IMR-90 (cell line): ENCODE data around the gene ZNF426. TPM values are rescaled to one million over a fixed set of nuclear protein-coding genes. Genes with fewer than 3 reads are reported as not detected.

Experiments
- ATAC-seq: fragments of 200-7000 bp; cut with Tn5 transposase; 2 replicates; pipeline ENCODE4 v1.9.1; 2020; ENCODE audit warnings: low read depth, mild to moderate bottlenecking, moderate library complexity
- BruUV-seq: library from RNA; stranded (reverse); fragments of 400-500 nt; replicated peaks from 2 replicates; lab custom pipeline; 2021; lab: Mats Ljungman, UMichigan
- CTCF ChIA-PET: fragments of 300-600 bp; formaldehyde crosslinking; extraction: SDS; loops from one replicate; lab custom pipeline; 2021; ENCODE audit warnings: antibody characterized with exemption; lab: Yijun Ruan, JAX
- POLR2A ChIA-PET: fragments of 300-600 bp; sonication (Branson Sonifier 250); formaldehyde crosslinking; loops from one replicate; lab custom pipeline; 2022; ENCODE audit warnings: antibody characterized with exemption; ENCODE audit not compliant: unreplicated experiment; lab: Charles Lee
- DNase-seq: peaks from one replicate; pipeline ENCODE4 v3.0.0; 2013
- H2AFZ ChIP-seq: replicated peaks from 2 replicates; pipeline ENCODE3; 2013; ENCODE audit warnings: low read length, mild to moderate bottlenecking; ENCODE audit not compliant: poor library complexity
- H2AK5ac ChIP-seq: 2 replicates; pipeline ENCODE4 v1.6.1; 2013; ENCODE audit warnings: low read depth, low read length, inconsistent platforms
- H2AK9ac ChIP-seq: replicated peaks from 2 replicates; pipeline ENCODE3; 2013; ENCODE audit warnings: mild to moderate bottlenecking, low read depth, low read length, moderate library complexity; ENCODE audit not compliant: poor library complexity
- H2BK120ac ChIP-seq: 2 replicates; pipeline ENCODE4 v1.6.1; 2013; ENCODE audit warnings: low read depth, low read length, inconsistent platforms
- H2BK15ac ChIP-seq: 3 replicates; pipeline ENCODE4 v1.6.1; 2013; ENCODE audit warnings: low read depth, low read length, inconsistent platforms
- H2BK20ac ChIP-seq: 2 replicates; pipeline ENCODE4 v1.6.1; 2013; ENCODE audit warnings: low read depth, mild to moderate bottlenecking, inconsistent platforms, low read length, moderate library complexity
- H2BK5ac ChIP-seq: 2 replicates; pipeline ENCODE4 v1.6.1; 2013; ENCODE audit warnings: mild to moderate bottlenecking, low read depth, low read length, inconsistent platforms; ENCODE audit not compliant: poor library complexity, severe bottlenecking
- H3K14ac ChIP-seq: replicated peaks from 2 replicates; pipeline ENCODE4 v1.6.1; 2013; ENCODE audit warnings: low read depth, low read length, inconsistent platforms
- H3K18ac ChIP-seq: 2 replicates; pipeline ENCODE4 v1.6.1; 2013; ENCODE audit warnings: low read depth, low read length, control low read depth
- H3K23ac ChIP-seq: 2 replicates; pipeline ENCODE4 v1.6.1; 2013; ENCODE audit warnings: low read depth, low read length, inconsistent platforms
- H3K27ac ChIP-seq: 2 replicates; pipeline ENCODE4 v1.5.1; 2013; ENCODE audit warnings: mild to moderate bottlenecking, control low read depth, low read length; ENCODE audit not compliant: insufficient read depth
- H3K27me3 ChIP-seq: 2 replicates; pipeline ENCODE4 v1.6.1; 2013; ENCODE audit warnings: low read length; ENCODE audit not compliant: control insufficient read depth, insufficient read depth
- H3K36me3 ChIP-seq: 2 replicates; pipeline ENCODE4 v1.6.1; 2013; ENCODE audit warnings: low read length, mixed read lengths; ENCODE audit not compliant: control insufficient read depth, insufficient read depth
- H3K4ac ChIP-seq: 2 replicates; pipeline ENCODE4 v1.6.1; 2013; ENCODE audit warnings: low read depth, low read length, inconsistent platforms
- H3K4me1 ChIP-seq: 2 replicates; pipeline ENCODE4 v1.6.1; 2013; ENCODE audit warnings: low read length, mixed read lengths; ENCODE audit not compliant: control insufficient read depth, insufficient read depth
- H3K4me2 ChIP-seq: 2 replicates; pipeline ENCODE4 v1.6.1; 2013; ENCODE audit warnings: low read depth, mild to moderate bottlenecking, control low read depth, low read length, moderate library complexity
- H3K4me3 ChIP-seq: 2 replicates; pipeline ENCODE4 v1.5.1; 2013; ENCODE audit warnings: low read depth, mild to moderate bottlenecking, control low read depth, low read length, moderate library complexity; ENCODE audit not compliant: insufficient read depth
- H3K56ac ChIP-seq: 2 replicates; pipeline ENCODE4 v1.6.1; 2013; ENCODE audit warnings: low read length, inconsistent platforms; ENCODE audit not compliant: insufficient read depth; ENCODE audit errors: extremely low read depth
- H3K79me1 ChIP-seq, 2 experiments: 2 replicates each; pipeline ENCODE4 v1.6.1; 2013; ENCODE audit warnings: low read length in 2 of 2, inconsistent platforms in 1 of 2, low read depth in 1 of 2
- H3K9ac ChIP-seq: 2 replicates; pipeline ENCODE4 v1.6.1; 2013; ENCODE audit warnings: low read depth, low read length, control low read depth
- H3K9me1 ChIP-seq: 2 replicates; pipeline ENCODE4 v1.6.1; 2013; ENCODE audit warnings: low read length, inconsistent platforms; ENCODE audit not compliant: insufficient read depth
- H3K9me3 ChIP-seq: 2 replicates; pipeline ENCODE4 v1.6.1; 2013; ENCODE audit warnings: low read length; ENCODE audit not compliant: control insufficient read depth, insufficient read depth
- H4K20me1 ChIP-seq: 2 replicates; pipeline ENCODE4 v1.6.1; 2013; ENCODE audit warnings: low read length, inconsistent platforms; ENCODE audit not compliant: insufficient read depth
- H4K5ac ChIP-seq: 2 replicates; pipeline ENCODE4 v1.6.1; 2013; ENCODE audit warnings: mild to moderate bottlenecking, low read depth, low read length, control low read depth
- H4K8ac ChIP-seq, 2 experiments: 2 replicates each; pipeline ENCODE4 v1.6.1; 2013; ENCODE audit warnings: low read depth in 2 of 2, low read length in 2 of 2, control low read depth in 1 of 2, inconsistent platforms in 1 of 2
- H4K91ac ChIP-seq: 2 replicates; pipeline ENCODE4 v1.6.1; 2013; ENCODE audit warnings: low read depth, low read length, inconsistent platforms; ENCODE audit not compliant: insufficient read depth
- CEBPB ChIP-seq: IDR thresholded peaks from 2 replicates; pipeline ENCODE4 v1.6.1; 2012; ENCODE audit warnings: low read depth, low read length, improper control_type of control experiment
- CHD1 ChIP-seq: IDR thresholded peaks from 2 replicates; pipeline ENCODE4 v1.6.1; 2012; ENCODE audit warnings: low read depth, low read length, improper control_type of control experiment
- FOS ChIP-seq: fragments of 150-350 bp; IDR thresholded peaks from 2 replicates; pipeline ENCODE4 v1.6.1; 2016; ENCODE audit warnings: low read depth, low read length
- MAFK ChIP-seq: IDR thresholded peaks from 2 replicates; pipeline ENCODE4 v1.6.1; 2012; ENCODE audit warnings: low read depth, low read length, improper control_type of control experiment
- MAZ ChIP-seq: IDR thresholded peaks from 2 replicates; pipeline ENCODE4 v1.6.1; 2012; ENCODE audit warnings: low read depth, mild to moderate bottlenecking, low read length, improper control_type of control experiment, moderate library complexity, borderline replicate concordance
- MXI1 ChIP-seq: IDR thresholded peaks from 2 replicates; pipeline ENCODE4 v1.6.1; 2012; ENCODE audit warnings: low read depth, mild to moderate bottlenecking, low read length, moderate library complexity, borderline replicate concordance
- NFE2L2 ChIP-seq: fragments of 150-350 bp; IDR thresholded peaks from 2 replicates; pipeline ENCODE4 v1.6.1; 2016; ENCODE audit warnings: low read depth, mild to moderate bottlenecking, low read length
- RAD21 ChIP-seq: IDR thresholded peaks from 2 replicates; pipeline ENCODE4 v1.6.1; 2012; ENCODE audit warnings: low read length, improper control_type of control experiment
- RCOR1 ChIP-seq: IDR thresholded peaks from 2 replicates; pipeline ENCODE4 v1.6.1; 2012; ENCODE audit warnings: mild to moderate bottlenecking, low read length, improper control_type of control experiment; ENCODE audit not compliant: insufficient replicate concordance
- RFX5 ChIP-seq: IDR thresholded peaks from 2 replicates; pipeline ENCODE4 v1.8.0; 2012; ENCODE audit warnings: low read depth, mild to moderate bottlenecking, low read length, moderate library complexity
- SMC3 ChIP-seq: fragments of 150-350 bp; IDR thresholded peaks from 2 replicates; pipeline ENCODE4 v1.6.1; 2016; ENCODE audit warnings: low read depth, mild to moderate bottlenecking, antibody characterized with exemption, low read length, moderate library complexity
- WGBS, 2 experiments: methylation state at CpG; one replicate each; pipeline versions ENCODE4 v1.1.5 to v1.1.7; 2013; ENCODE audit warnings: missing lambda C conversion rate in 2 of 2; ENCODE audit not compliant: insufficient read length in 1 of 2; ENCODE audit errors: extremely low coverage in 2 of 2; 5-methylcytosine and 5-hydroxymethylcytosine counted together
- dilution Hi-C: fragments of 300-500 bp; cut with HindIII; formaldehyde crosslinking; loops from one replicate; pipeline ENCODE4 v1.14.3; 2018; ENCODE audit warnings: low sequenced_read_pairs; ENCODE audit not compliant: unreplicated experiment
- in situ Hi-C: fragments of 300-500 bp; cut with MboI; formaldehyde crosslinking; loops from 3 replicates; pipeline ENCODE4 v1.14.3; 2019; ENCODE audit warnings: low sequenced_read_pairs, inconsistent platforms, mixed read lengths
- intact Hi-C: fragments of 100-400 bp; cut with micrococcal nuclease; formaldehyde crosslinking; loops from 2 replicates; pipeline ENCODE4 v1.10.0; 2022
- polyA plus RNA-seq, 3 experiments: library from polyadenylated mRNA; depleted of rRNA; stranded (reverse); fragments of >200 nt; gene quantifications; 2 replicates each; pipeline ENCODE4 v1.2.3, GENCODE V29; 2012; ENCODE audit warnings: low replicate concordance in 1 of 3
- total RNA-seq: library from RNA; depleted of rRNA; stranded (reverse); fragments of >200 nt; gene quantifications from 2 replicates; pipeline ENCODE4 v1.2.3, GENCODE V29; 2012
- TF ChIP-seq, protein P1 (sequence below): fragments of 150-350 bp; IDR thresholded peaks from 2 replicates; pipeline ENCODE4 v1.6.1; 2016; ENCODE audit warnings: low read depth, mild to moderate bottlenecking, low read length, moderate library complexity, borderline replicate concordance
- TF ChIP-seq, protein P2 (sequence below): conservative IDR thresholded peaks from 2 replicates; pipeline ENCODE4 v1.5.1; 2012; ENCODE audit warnings: mild to moderate bottlenecking, low read depth, low read length, improper control_type of control experiment

The ZNF426 gene
- total and polyA plus RNA-seq, 2 of the 4 experiments (the other 2 are of a cell fraction): 4.4 to 30.1 TPM

DNA sequence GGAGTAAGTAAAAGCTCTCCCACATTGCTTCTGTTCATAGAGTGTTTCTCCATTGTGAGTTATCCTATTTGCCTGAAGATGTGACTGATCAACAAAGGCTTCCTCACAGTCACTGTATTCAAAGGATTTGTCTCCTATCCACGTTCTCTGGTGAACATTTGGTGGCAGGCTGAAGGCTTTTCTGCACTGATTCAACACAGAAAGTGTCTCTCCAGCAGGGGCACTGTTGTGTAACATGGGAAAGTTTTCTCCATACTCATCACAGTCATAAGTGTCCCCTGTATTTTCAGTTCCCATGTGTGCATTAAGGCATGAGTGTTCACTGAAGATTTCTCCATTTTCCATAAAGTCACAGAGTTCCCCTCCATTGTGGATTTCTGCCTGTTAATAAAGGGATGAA, 28.3 kb upstream of the ZNF426 start:
- in situ Hi-C loops (no loop called here), intact Hi-C loops (no loop called here), dilution Hi-C loops (no loop called here)
- no peak for DNase-seq
- CTCF ChIA-PET: no interaction called here
- no peak overlapping the region for H3K4me3 ChIP-seq
- H3K4ac ChIP-seq: no peak overlapping the region
- H2BK20ac ChIP-seq: no peak overlapping the region
- no peak overlapping the region for H3K14ac ChIP-seq
- no peak overlapping the region for H3K23ac ChIP-seq
- H2AFZ ChIP-seq: no peak overlapping the region
- no CpG with 5 or more reads among the region's 1 CpG for WGBS, 2 experiments
- no peak overlapping the region for H4K5ac ChIP-seq
- H3K36me3 ChIP-seq: peaks cover 50% of the 10 kb centered on the region
- no peak overlapping the region for H3K27ac ChIP-seq
- H3K18ac ChIP-seq: no peak overlapping the region
- no peak overlapping the region for H3K4me2 ChIP-seq
- POLR2A ChIA-PET: no interaction called here
- no peaks in the 10 kb centered on the region for H3K4me1 ChIP-seq
- H2BK15ac ChIP-seq: no peak overlapping the region
- no peak overlapping the region for H2BK5ac ChIP-seq
- H3K9ac ChIP-seq: no peak overlapping the region
- no peak overlapping the region for H4K91ac ChIP-seq
- ATAC-seq: no peak
- H2BK120ac ChIP-seq: no peak overlapping the region
- H4K8ac ChIP-seq: no peak overlapping the region
- no peaks in the 10 kb centered on the region for H3K9me1 ChIP-seq
- no peak overlapping the region for H3K56ac ChIP-seq
- peaks cover 83% of the 10 kb centered on the region for H3K9me3 ChIP-seq
- no peak for TF ChIP-seq RAD21
- no peak for TF ChIP-seq MXI1
- no peak for TF ChIP-seq FOS
- no peak for TF ChIP-seq MAZ
- TF ChIP-seq SMC3: no peak
- TF ChIP-seq, protein P1, sequence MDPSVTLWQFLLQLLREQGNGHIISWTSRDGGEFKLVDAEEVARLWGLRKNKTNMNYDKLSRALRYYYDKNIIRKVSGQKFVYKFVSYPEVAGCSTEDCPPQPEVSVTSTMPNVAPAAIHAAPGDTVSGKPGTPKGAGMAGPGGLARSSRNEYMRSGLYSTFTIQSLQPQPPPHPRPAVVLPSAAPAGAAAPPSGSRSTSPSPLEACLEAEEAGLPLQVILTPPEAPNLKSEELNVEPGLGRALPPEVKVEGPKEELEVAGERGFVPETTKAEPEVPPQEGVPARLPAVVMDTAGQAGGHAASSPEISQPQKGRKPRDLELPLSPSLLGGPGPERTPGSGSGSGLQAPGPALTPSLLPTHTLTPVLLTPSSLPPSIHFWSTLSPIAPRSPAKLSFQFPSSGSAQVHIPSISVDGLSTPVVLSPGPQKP: no peak
- no peak for TF ChIP-seq CEBPB
- no peak for TF ChIP-seq RCOR1
- TF ChIP-seq MAFK: no peak
- TF ChIP-seq, protein P2, sequence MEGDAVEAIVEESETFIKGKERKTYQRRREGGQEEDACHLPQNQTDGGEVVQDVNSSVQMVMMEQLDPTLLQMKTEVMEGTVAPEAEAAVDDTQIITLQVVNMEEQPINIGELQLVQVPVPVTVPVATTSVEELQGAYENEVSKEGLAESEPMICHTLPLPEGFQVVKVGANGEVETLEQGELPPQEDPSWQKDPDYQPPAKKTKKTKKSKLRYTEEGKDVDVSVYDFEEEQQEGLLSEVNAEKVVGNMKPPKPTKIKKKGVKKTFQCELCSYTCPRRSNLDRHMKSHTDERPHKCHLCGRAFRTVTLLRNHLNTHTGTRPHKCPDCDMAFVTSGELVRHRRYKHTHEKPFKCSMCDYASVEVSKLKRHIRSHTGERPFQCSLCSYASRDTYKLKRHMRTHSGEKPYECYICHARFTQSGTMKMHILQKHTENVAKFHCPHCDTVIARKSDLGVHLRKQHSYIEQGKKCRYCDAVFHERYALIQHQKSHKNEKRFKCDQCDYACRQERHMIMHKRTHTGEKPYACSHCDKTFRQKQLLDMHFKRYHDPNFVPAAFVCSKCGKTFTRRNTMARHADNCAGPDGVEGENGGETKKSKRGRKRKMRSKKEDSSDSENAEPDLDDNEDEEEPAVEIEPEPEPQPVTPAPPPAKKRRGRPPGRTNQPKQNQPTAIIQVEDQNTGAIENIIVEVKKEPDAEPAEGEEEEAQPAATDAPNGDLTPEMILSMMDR: no peak
- TF ChIP-seq CHD1: no peak
- no peak for TF ChIP-seq NFE2L2
- no peak for TF ChIP-seq RFX5
- H3K79me1 ChIP-seq: peaks cover 5 to 28% of the 10 kb centered on the region in 2 experiments; a peak in 3 of 4 replicates
- no TSS peak for BruUV-seq
- peaks cover 7% of the 10 kb centered on the region for H4K20me1 ChIP-seq
- H3K27me3 ChIP-seq: no peaks in the 10 kb centered on the region
- no peak overlapping the region for H2AK5ac ChIP-seq
- H2AK9ac ChIP-seq: no peak overlapping the region
